ENCODE results near the gene ADAM22. TPM values are rescaled to one million over a fixed set of nuclear protein-coding genes. Genes with fewer than 3 reads are reported as not detected.

The ADAM22 gene
- total and polyA plus RNA-seq, 2 donors, result 2.9 to 32.5 TPM

GRCh38 chr7:88115258-88115796 lies 181.3 kb downstream of the ADAM22 start:
- H3K36me3 ChIP-seq (ENCODE audit: insufficient read depth), result no peaks in the 10 kb centered on the region
- no peak for DNase-seq (ENCODE audit: extremely low spot score)
- no peak overlapping the region for H3K4me3 ChIP-seq (ENCODE audit: low read depth, low read length)
- peaks cover 1% of the 10 kb centered on the region for H3K4me1 ChIP-seq (ENCODE audit: insufficient read depth)
- H3K27ac ChIP-seq (ENCODE audit: low read depth), result no peak overlapping the region

GRCh38 chr7:88115816-88116215 lies 181.8 kb downstream of the ADAM22 start:
- H3K4me1 ChIP-seq (ENCODE audit: insufficient read depth), result peaks cover 1% of the 10 kb centered on the region
- DNase-seq (ENCODE audit: extremely low spot score), result no peak
- H3K4me3 ChIP-seq (ENCODE audit: low read depth, low read length), result no peak overlapping the region
- no peaks in the 10 kb centered on the region for H3K36me3 ChIP-seq (ENCODE audit: insufficient read depth)
- WGBS, result 83% methylated on average over 2 of the region's 2 CpGs
- no peak overlapping the region for H3K27ac ChIP-seq (ENCODE audit: low read depth)

- no peaks in the 10 kb centered on the region for H3K36me3 ChIP-seq (ENCODE audit: insufficient read depth)
- 28% methylated on average over 1 of the region's 1 CpG for WGBS
- no peak overlapping the region for H3K4me3 ChIP-seq (ENCODE audit: low read depth, low read length)
- H3K4me1 ChIP-seq (ENCODE audit: insufficient read depth), result peaks cover 1% of the 10 kb centered on the region
- no peak for DNase-seq (ENCODE audit: extremely low spot score)
- no peak overlapping the region for H3K27ac ChIP-seq (ENCODE audit: low read depth)
These were observed 182.3 kb downstream of the ADAM22 start for GRCh38 chr7:88116235-88116795.

GRCh38 chr7:88117325-88117724 lies 183.3 kb downstream of the ADAM22 start:
- WGBS, result 65% methylated on average over 2 of the region's 2 CpGs
- no peak for DNase-seq (ENCODE audit: extremely low spot score)
- H3K4me1 ChIP-seq (ENCODE audit: insufficient read depth), result peaks cover 1% of the 10 kb centered on the region
- no peak overlapping the region for H3K27ac ChIP-seq (ENCODE audit: low read depth)
- H3K36me3 ChIP-seq (ENCODE audit: insufficient read depth), result no peaks in the 10 kb centered on the region
- H3K4me3 ChIP-seq (ENCODE audit: low read depth, low read length), result no peak overlapping the region

GRCh38 chr7:88121335-88121734 lies 187.3 kb downstream of the ADAM22 start:
- H3K27ac ChIP-seq (ENCODE audit: low read depth), result no peak overlapping the region
- H3K4me1 ChIP-seq (ENCODE audit: insufficient read depth), result peaks cover 1% of the 10 kb centered on the region
- WGBS, result 89% methylated on average over 2 of the region's 2 CpGs
- H3K4me3 ChIP-seq (ENCODE audit: low read depth, low read length), result no peak overlapping the region
- no peak for DNase-seq (ENCODE audit: extremely low spot score)
- no peaks in the 10 kb centered on the region for H3K36me3 ChIP-seq (ENCODE audit: insufficient read depth)

- DNase-seq (ENCODE audit: extremely low spot score), result no peak
- Histone ChIP-seq H3K27ac (ENCODE audit: low read depth) (no peak overlapping the region), H3K4me3 (ENCODE audit: low read depth, low read length) (no peak overlapping the region), H3K36me3 (ENCODE audit: insufficient read depth) (no peaks in the 10 kb centered on the region), H3K4me1 (ENCODE audit: insufficient read depth) (no peaks in the 10 kb centered on the region)
- 69% methylated on average over 7 of the region's 7 CpGs for WGBS
These were observed 193.7 kb downstream of the ADAM22 start for GRCh38 chr7:88127637-88128290.

- H3K4me1 ChIP-seq (ENCODE audit: insufficient read depth), result no peaks in the 10 kb centered on the region
- WGBS, result 87% methylated on average over 4 of the region's 4 CpGs
- no peak overlapping the region for H3K4me3 ChIP-seq (ENCODE audit: low read depth, low read length)
- no peak overlapping the region for H3K27ac ChIP-seq (ENCODE audit: low read depth)
- DNase-seq (ENCODE audit: extremely low spot score), result no peak
- no peaks in the 10 kb centered on the region for H3K36me3 ChIP-seq (ENCODE audit: insufficient read depth)
These were observed 198.7 kb downstream of the ADAM22 start for GRCh38 chr7:88132725-88133124.

GRCh38 chr7:88140947-88141346 lies 206.9 kb downstream of the ADAM22 start:
- Histone ChIP-seq H3K27ac (ENCODE audit: low read depth) (no peak overlapping the region), H3K36me3 (ENCODE audit: insufficient read depth) (no peaks in the 10 kb centered on the region), H3K4me3 (ENCODE audit: low read depth, low read length) (no peak overlapping the region), H3K4me1 (ENCODE audit: insufficient read depth) (no peaks in the 10 kb centered on the region)
- DNase-seq (ENCODE audit: extremely low spot score), result no peak
- 21% methylated on average over 2 of the region's 2 CpGs for WGBS

GRCh38 chr7:88141479-88141878 lies 207.4 kb downstream of the ADAM22 start:
- no peak overlapping the region for H3K27ac ChIP-seq (ENCODE audit: low read depth)
- WGBS, result 85% methylated on average over 2 of the region's 2 CpGs
- no peaks in the 10 kb centered on the region for H3K36me3 ChIP-seq (ENCODE audit: insufficient read depth)
- no peak overlapping the region for H3K4me3 ChIP-seq (ENCODE audit: low read depth, low read length)
- DNase-seq (ENCODE audit: extremely low spot score), result no peak
- H3K4me1 ChIP-seq (ENCODE audit: insufficient read depth), result no peaks in the 10 kb centered on the region

GRCh38 chr7:88141953-88142352 lies 207.9 kb downstream of the ADAM22 start:
- WGBS, result 93% methylated on average over 1 of the region's 1 CpG
- no peak for DNase-seq (ENCODE audit: extremely low spot score)
- no peak overlapping the region for H3K27ac ChIP-seq (ENCODE audit: low read depth)
- no peaks in the 10 kb centered on the region for H3K36me3 ChIP-seq (ENCODE audit: insufficient read depth)
- H3K4me1 ChIP-seq (ENCODE audit: insufficient read depth), result no peaks in the 10 kb centered on the region
- H3K4me3 ChIP-seq (ENCODE audit: low read depth, low read length), result no peak overlapping the region

GRCh38 chr7:88146616-88147015 lies 212.6 kb downstream of the ADAM22 start:
- Histone ChIP-seq H3K4me3 (ENCODE audit: low read depth, low read length) (no peak overlapping the region), H3K27ac (ENCODE audit: low read depth) (no peak overlapping the region), H3K36me3 (ENCODE audit: insufficient read depth) (no peaks in the 10 kb centered on the region), H3K4me1 (ENCODE audit: insufficient read depth) (no peaks in the 10 kb centered on the region)
- no peak for DNase-seq (ENCODE audit: extremely low spot score)
- 30% methylated on average over 2 of the region's 2 CpGs for WGBS

GRCh38 chr7:88147341-88147740 lies 213.3 kb downstream of the ADAM22 start:
- Histone ChIP-seq H3K36me3 (ENCODE audit: insufficient read depth) (no peaks in the 10 kb centered on the region), H3K4me3 (ENCODE audit: low read depth, low read length) (no peak overlapping the region), H3K4me1 (ENCODE audit: insufficient read depth) (no peaks in the 10 kb centered on the region), H3K27ac (ENCODE audit: low read depth) (no peak overlapping the region)
- no peak for DNase-seq (ENCODE audit: extremely low spot score)

GRCh38 chr7:88147949-88148348 lies 213.9 kb downstream of the ADAM22 start:
- Histone ChIP-seq H3K4me1 (ENCODE audit: insufficient read depth) (no peaks in the 10 kb centered on the region), H3K4me3 (ENCODE audit: low read depth, low read length) (no peak overlapping the region), H3K27ac (ENCODE audit: low read depth) (no peak overlapping the region), H3K36me3 (ENCODE audit: insufficient read depth) (no peaks in the 10 kb centered on the region)
- 58% methylated on average over 1 of the region's 1 CpG for WGBS
- no peak for DNase-seq (ENCODE audit: extremely low spot score)

GRCh38 chr7:88150033-88150432 lies 216.0 kb downstream of the ADAM22 start:
- no peak overlapping the region for H3K4me3 ChIP-seq (ENCODE audit: low read depth, low read length)
- no peak for DNase-seq (ENCODE audit: extremely low spot score)
- no peaks in the 10 kb centered on the region for H3K36me3 ChIP-seq (ENCODE audit: insufficient read depth)
- no peaks in the 10 kb centered on the region for H3K4me1 ChIP-seq (ENCODE audit: insufficient read depth)
- H3K27ac ChIP-seq (ENCODE audit: low read depth), result no peak overlapping the region
- 86% methylated on average over 4 of the region's 4 CpGs for WGBS

All from urinary bladder (tissue), 4 donors.